NT2/D1 (cell line): Measurements from ENCODE around the gene OR52B4.
"Not testable (repeated sequence)": the region's sequence is repeated elsewhere in the genome, so short reads cannot be mapped to it uniquely, and the experiment has no call there.

ENCODE experiments used
- YY1 ChIP-seq: IDR thresholded peaks from 2 replicates; pipeline ENCODE4 v1.6.1; 2011; ENCODE audit not compliant: insufficient read length, insufficient read depth
- ZNF274 ChIP-seq: IDR thresholded peaks from 2 replicates; pipeline ENCODE4 v1.6.1; 2011; ENCODE audit warnings: mild to moderate bottlenecking, low read depth, low read length

GRCh38 chr11:4348142-4348541 lies 20.0 kb downstream of the OR52B4 start:
- TF ChIP-seq YY1, ZNF274: not testable (repeated sequence)
